Cardiac muscle cell (in vitro differentiated cells and primary cell): ENCODE data around the gene CXCL10. TPM values are rescaled to one million over a fixed set of nuclear protein-coding genes. Genes with fewer than 3 reads are reported as not detected.
"Not testable (repeated sequence)": the region's sequence is repeated elsewhere in the genome, so short reads cannot be mapped to it uniquely, and the experiment has no call there.

ENCODE experiments used
- DNase-seq, 2 donors: peaks; one replicate each; pipeline versions ENCODE4 v3.0.0 to v3.0.0-alpha.2; 2010 to 2017; ENCODE audit warnings: low read depth in 1 of 2, low spot score in 1 of 2
- H3K27ac ChIP-seq: fragments of 200-600 bp; sonication (generic); 2 replicates; pipeline ENCODE4 v1.5.1; 2016
- H3K27me3 ChIP-seq: fragments of 200-600 bp; sonication (generic); 2 replicates; pipeline ENCODE4 v1.6.0; 2016; ENCODE audit warnings: control low read depth
- H3K36me3 ChIP-seq: fragments of 200-600 bp; sonication (generic); 2 replicates; pipeline ENCODE4 v1.5.1; 2016; ENCODE audit warnings: control low read depth
- H3K4me1 ChIP-seq: fragments of 200-600 bp; sonication (generic); 2 replicates; pipeline ENCODE4 v1.8.1; 2017; ENCODE audit warnings: low read depth, mild to moderate bottlenecking, mixed run types
- H3K4me3 ChIP-seq: fragments of 200-600 bp; sonication (generic); 2 replicates; pipeline ENCODE4 v1.5.1; 2016; ENCODE audit warnings: mild to moderate bottlenecking
- H3K9me3 ChIP-seq: fragments of 200-600 bp; sonication (generic); 2 replicates; pipeline ENCODE4 v1.5.1; 2017; ENCODE audit warnings: low read depth, mild to moderate bottlenecking, control low read depth
- CTCF ChIP-seq: IDR thresholded peaks from 2 replicates; pipeline ENCODE4 v1.5.1; 2012; ENCODE audit warnings: low read depth, mild to moderate bottlenecking, low read length
- polyA plus RNA-seq: library from polyadenylated mRNA; unstranded; fragments of >200 nt; fragmentation: Nextera tagmentation; extraction: Ambion mirVana; gene quantifications from 2 replicates; pipeline ENCODE4 v1.2.1, GENCODE V29; 2016
- total RNA-seq: library from RNA; depleted of rRNA; stranded (reverse); fragments of >200 nt; gene quantifications from 2 replicates; pipeline ENCODE4 v1.2.3, GENCODE V29; 2016

CXCL10 gene
- total and polyA plus RNA-seq, 2 experiments from 2014 or later: not detected

- Histone ChIP-seq H3K4me3 (no peak overlapping the region), H3K27me3 (peaks cover 4% of the 10 kb centered on the region), H3K36me3 (no peaks in the 10 kb centered on the region), H3K27ac (no peak overlapping the region), H3K4me1 (no peaks in the 10 kb centered on the region), H3K9me3 (no peaks in the 10 kb centered on the region)
- DNase-seq: no peak
- TF ChIP-seq CTCF: no peak
These were observed 23.0 kb downstream of the CXCL10 start for GRCh38 chr4:76000279-76000678.

- not testable (repeated sequence) for H3K36me3 ChIP-seq, DNase-seq, H3K9me3 ChIP-seq, H3K4me3 ChIP-seq, H3K27ac ChIP-seq, H3K4me1 ChIP-seq
- peaks cover 14% of the 10 kb centered on the region for H3K27me3 ChIP-seq
These were observed 24.7 kb downstream of the CXCL10 start for GRCh38 chr4:75998525-75999147.

- Histone ChIP-seq H3K27me3 (peaks cover 14% of the 10 kb centered on the region), H3K4me1 (no peaks in the 10 kb centered on the region), H3K36me3 (no peaks in the 10 kb centered on the region), H3K4me3 (no peak overlapping the region), H3K9me3 (no peaks in the 10 kb centered on the region), H3K27ac (no peak overlapping the region)
- no peak for TF ChIP-seq CTCF
- DNase-seq: no peak
These were observed 25.4 kb downstream of the CXCL10 start for GRCh38 chr4:75997946-75998345.

GRCh38 chr4:75997081-75997480 lies 26.2 kb downstream of the CXCL10 start:
- H3K4me1 ChIP-seq: no peaks in the 10 kb centered on the region
- no peaks in the 10 kb centered on the region for H3K36me3 ChIP-seq
- H3K4me3 ChIP-seq: no peak overlapping the region
- no peak for TF ChIP-seq CTCF
- DNase-seq: no peak
- no peak overlapping the region for H3K27ac ChIP-seq
- peaks cover 18% of the 10 kb centered on the region for H3K27me3 ChIP-seq
- no peaks in the 10 kb centered on the region for H3K9me3 ChIP-seq

GRCh38 chr4:75995727-75996126 lies 27.6 kb downstream of the CXCL10 start:
- DNase-seq: peak; percentile 68 to 71
- H3K27ac ChIP-seq: no peak overlapping the region
- no peaks in the 10 kb centered on the region for H3K36me3 ChIP-seq
- peaks cover 21% of the 10 kb centered on the region for H3K27me3 ChIP-seq
- H3K4me3 ChIP-seq: no peak overlapping the region
- no peaks in the 10 kb centered on the region for H3K4me1 ChIP-seq
- peak; percentile 49 for TF ChIP-seq CTCF
- H3K9me3 ChIP-seq: no peaks in the 10 kb centered on the region

- Histone ChIP-seq H3K4me1 (peaks cover 11% of the 10 kb centered on the region), H3K27ac (no peak overlapping the region), H3K4me3 (no peak overlapping the region), H3K27me3 (peaks cover 21% of the 10 kb centered on the region), H3K9me3 (no peaks in the 10 kb centered on the region), H3K36me3 (no peaks in the 10 kb centered on the region)
- no peak for TF ChIP-seq CTCF
- no peak for DNase-seq
These were observed 30.8 kb downstream of the CXCL10 start for GRCh38 chr4:75992462-75992861.
